ENCODE results near the gene NEO1. TPM values are rescaled to one million over a fixed set of nuclear protein-coding genes. Genes with fewer than 3 reads are reported as not detected.

The NEO1 gene
- total and polyA plus RNA-seq, 4 donors: 1.6 to 9.9 (median 5.8) TPM

GRCh38 chr15:73354241-73354640 lies 302.0 kb downstream of the NEO1 start:
- H3K27me3 ChIP-seq (ENCODE audit: control insufficient read depth in 4 of 4, insufficient read depth in 4 of 4, low read length in 3 of 4): peaks cover 0 to 6% (median 1%) of the 10 kb centered on the region in 4 donors
- H3K36me3 ChIP-seq (ENCODE audit: control insufficient read depth in 4 of 4, insufficient read depth in 3 of 4, low read depth in 1 of 4, low read length in 3 of 4): no peaks in the 10 kb centered on the region
- no peak overlapping the region for H3K9ac ChIP-seq (ENCODE audit: low read depth in 1 of 2, low read length in 2 of 2)
- TF ChIP-seq RXRA (IDR thresholded peaks at IDR 0.05) (no peak), MAX (IDR thresholded peaks at IDR 0.05) (no peak), CTCF (IDR thresholded peaks at IDR 0.05; ENCODE audit: low read depth, low read length, missing input control) (no peak), JUND (IDR thresholded peaks at IDR 0.05) (no peak), GABPA (IDR thresholded peaks at IDR 0.05 in 1 of 2, conservative IDR thresholded peaks at IDR 0.05 in 1 of 2) (no peak), SP1 (IDR thresholded peaks at IDR 0.05) (no peak), REST (IDR thresholded peaks at IDR 0.05) (no peak), EGR1 (IDR thresholded peaks at IDR 0.05; ENCODE audit: low read depth in 2 of 2) (no peak), RAD21 (IDR thresholded peaks at IDR 0.05) (no peak), NR2F2 (IDR thresholded peaks at IDR 0.05) (no peak), FOXA2 (IDR thresholded peaks at IDR 0.05) (no peak), HNF4A (conservative IDR thresholded peaks at IDR 0.05) (no peak), ATF3 (IDR thresholded peaks at IDR 0.05) (no peak), YY1 (IDR thresholded peaks at IDR 0.05) (no peak), FOXA1 (IDR thresholded peaks at IDR 0.05) (no peak), TAF1 (conservative IDR thresholded peaks at IDR 0.05) (no peak)
- WGBS: 79% methylated on average over 4 of the region's 4 CpGs
- no peaks in the 10 kb centered on the region for H3K4me1 ChIP-seq (ENCODE audit: control insufficient read depth in 4 of 4, insufficient read depth in 4 of 4, low read length in 3 of 4)
- DNase-seq (ENCODE audit: low spot score): no peak
- H3K4me3 ChIP-seq (ENCODE audit: low read depth in 1 of 3, low read length in 3 of 3): no peak overlapping the region
- H3K27ac ChIP-seq (ENCODE audit: low read depth in 1 of 2, low read length in 2 of 2): no peak overlapping the region
- H3K9me3 ChIP-seq (ENCODE audit: control insufficient read depth in 4 of 4, low read length in 3 of 4): no peaks in the 10 kb centered on the region

Small RNAs within 50 kb of the gene (small RNA-seq; reads per million reads assigned to genes)
- not detected for gene FKBP1AP2
